A549 (cell line): ENCODE measurements around the gene RGS13.

Experiments
- CHD2 ChIP-seq: fragments of 150-350 bp; IDR thresholded peaks from 2 replicates; pipeline ENCODE4 v1.6.1; 2014; ENCODE audit warnings: low read length; ENCODE audit not compliant: partially characterized antibody
- EHF ChIP-seq: fragments of 250-450 bp; sonication (Bioruptor Pico); IDR thresholded peaks from 2 replicates; pipeline ENCODE4 v1.5.0; 2020; ENCODE audit warnings: mild to moderate bottlenecking
- ESRRA ChIP-seq: fragments of 150-350 bp; IDR thresholded peaks from 2 replicates; pipeline ENCODE4 v1.6.1; 2014; ENCODE audit warnings: mild to moderate bottlenecking, low read length, borderline replicate concordance
- JUNB ChIP-seq: fragments of >200 bp; sonication (Bioruptor Twin); formaldehyde crosslinking; IDR thresholded peaks from 2 replicates; pipeline ENCODE4 v1.6.1; 2016
- PHF8 ChIP-seq: fragments of 200-600 bp; sonication (generic); IDR thresholded peaks from 2 replicates; pipeline ENCODE4 v1.6.1; 2016; ENCODE audit warnings: low read depth, mild to moderate bottlenecking, antibody characterized with exemption, moderate library complexity, borderline replicate concordance
- POLR2A ChIP-seq: IDR thresholded peaks from 2 replicates; pipeline ENCODE4 v1.6.1; 2012; ENCODE audit warnings: mild to moderate bottlenecking, low read length
- RCOR1 ChIP-seq: fragments of 150-350 bp; IDR thresholded peaks from 2 replicates; pipeline ENCODE4 v1.6.1; 2014; ENCODE audit warnings: antibody characterized with exemption, low read length, low read depth
- TF ChIP-seq, protein P1 (sequence below): fragments of 200-600 bp; sonication (generic); IDR thresholded peaks from 2 replicates; pipeline ENCODE4 v1.6.1; 2016; ENCODE audit warnings: antibody characterized with exemption, mild to moderate bottlenecking, moderate library complexity
- TF ChIP-seq, protein P2 (sequence below): fragments of >200 bp; sonication (Bioruptor Twin); formaldehyde crosslinking; IDR thresholded peaks from 3 replicates; pipeline ENCODE4 v1.5.1; 2016
- TF ChIP-seq, protein P3 (sequence below): IDR thresholded peaks from 2 replicates; pipeline ENCODE4 v1.6.1; 2012

DNA sequence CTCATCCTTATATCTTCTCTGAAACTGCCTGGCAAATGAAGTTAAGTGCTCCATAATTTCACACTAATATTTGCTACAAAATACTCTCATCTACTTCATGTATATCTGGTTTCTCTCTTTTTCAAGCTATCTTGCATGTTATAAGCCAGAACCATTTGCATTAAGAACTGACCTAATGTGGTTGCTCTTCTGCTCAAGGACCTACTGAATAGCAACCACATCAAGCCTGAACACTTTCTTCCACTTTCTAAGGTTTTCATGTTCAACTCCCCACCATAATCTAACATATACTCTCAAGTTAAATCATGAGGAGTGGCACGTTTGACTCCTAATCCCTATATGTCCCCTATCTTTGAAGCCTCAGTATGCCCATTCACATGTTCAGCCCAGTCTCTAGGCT lies 33.2 kb upstream of the RGS13 start:
- TF ChIP-seq POLR2A (no peak), ESRRA (no peak), PHF8 (no peak), CHD2 (no peak), EHF (CRISPR knock-in tag) (no peak), JUNB (no peak), RCOR1 (no peak)
- TF ChIP-seq, protein P1, sequence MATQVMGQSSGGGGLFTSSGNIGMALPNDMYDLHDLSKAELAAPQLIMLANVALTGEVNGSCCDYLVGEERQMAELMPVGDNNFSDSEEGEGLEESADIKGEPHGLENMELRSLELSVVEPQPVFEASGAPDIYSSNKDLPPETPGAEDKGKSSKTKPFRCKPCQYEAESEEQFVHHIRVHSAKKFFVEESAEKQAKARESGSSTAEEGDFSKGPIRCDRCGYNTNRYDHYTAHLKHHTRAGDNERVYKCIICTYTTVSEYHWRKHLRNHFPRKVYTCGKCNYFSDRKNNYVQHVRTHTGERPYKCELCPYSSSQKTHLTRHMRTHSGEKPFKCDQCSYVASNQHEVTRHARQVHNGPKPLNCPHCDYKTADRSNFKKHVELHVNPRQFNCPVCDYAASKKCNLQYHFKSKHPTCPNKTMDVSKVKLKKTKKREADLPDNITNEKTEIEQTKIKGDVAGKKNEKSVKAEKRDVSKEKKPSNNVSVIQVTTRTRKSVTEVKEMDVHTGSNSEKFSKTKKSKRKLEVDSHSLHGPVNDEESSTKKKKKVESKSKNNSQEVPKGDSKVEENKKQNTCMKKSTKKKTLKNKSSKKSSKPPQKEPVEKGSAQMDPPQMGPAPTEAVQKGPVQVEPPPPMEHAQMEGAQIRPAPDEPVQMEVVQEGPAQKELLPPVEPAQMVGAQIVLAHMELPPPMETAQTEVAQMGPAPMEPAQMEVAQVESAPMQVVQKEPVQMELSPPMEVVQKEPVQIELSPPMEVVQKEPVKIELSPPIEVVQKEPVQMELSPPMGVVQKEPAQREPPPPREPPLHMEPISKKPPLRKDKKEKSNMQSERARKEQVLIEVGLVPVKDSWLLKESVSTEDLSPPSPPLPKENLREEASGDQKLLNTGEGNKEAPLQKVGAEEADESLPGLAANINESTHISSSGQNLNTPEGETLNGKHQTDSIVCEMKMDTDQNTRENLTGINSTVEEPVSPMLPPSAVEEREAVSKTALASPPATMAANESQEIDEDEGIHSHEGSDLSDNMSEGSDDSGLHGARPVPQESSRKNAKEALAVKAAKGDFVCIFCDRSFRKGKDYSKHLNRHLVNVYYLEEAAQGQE, result no peak
- TF ChIP-seq, protein P2, sequence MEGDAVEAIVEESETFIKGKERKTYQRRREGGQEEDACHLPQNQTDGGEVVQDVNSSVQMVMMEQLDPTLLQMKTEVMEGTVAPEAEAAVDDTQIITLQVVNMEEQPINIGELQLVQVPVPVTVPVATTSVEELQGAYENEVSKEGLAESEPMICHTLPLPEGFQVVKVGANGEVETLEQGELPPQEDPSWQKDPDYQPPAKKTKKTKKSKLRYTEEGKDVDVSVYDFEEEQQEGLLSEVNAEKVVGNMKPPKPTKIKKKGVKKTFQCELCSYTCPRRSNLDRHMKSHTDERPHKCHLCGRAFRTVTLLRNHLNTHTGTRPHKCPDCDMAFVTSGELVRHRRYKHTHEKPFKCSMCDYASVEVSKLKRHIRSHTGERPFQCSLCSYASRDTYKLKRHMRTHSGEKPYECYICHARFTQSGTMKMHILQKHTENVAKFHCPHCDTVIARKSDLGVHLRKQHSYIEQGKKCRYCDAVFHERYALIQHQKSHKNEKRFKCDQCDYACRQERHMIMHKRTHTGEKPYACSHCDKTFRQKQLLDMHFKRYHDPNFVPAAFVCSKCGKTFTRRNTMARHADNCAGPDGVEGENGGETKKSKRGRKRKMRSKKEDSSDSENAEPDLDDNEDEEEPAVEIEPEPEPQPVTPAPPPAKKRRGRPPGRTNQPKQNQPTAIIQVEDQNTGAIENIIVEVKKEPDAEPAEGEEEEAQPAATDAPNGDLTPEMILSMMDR, result no peak
- TF ChIP-seq, protein P3, sequence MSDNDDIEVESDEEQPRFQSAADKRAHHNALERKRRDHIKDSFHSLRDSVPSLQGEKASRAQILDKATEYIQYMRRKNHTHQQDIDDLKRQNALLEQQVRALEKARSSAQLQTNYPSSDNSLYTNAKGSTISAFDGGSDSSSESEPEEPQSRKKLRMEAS, result no peak
